Fibroblast of mammary gland (primary cell): Measurements from ENCODE around the gene VPS41.

ENCODE experiments used
- DNase-seq: peaks from one replicate; pipeline ENCODE4 v3.0.0-alpha.2; 2010; ENCODE audit warnings: low read depth
- H3K4me3 ChIP-seq: 2 replicates; pipeline ENCODE4 v1.5.1; 2011; ENCODE audit warnings: low read depth, mild to moderate bottlenecking, low read length, moderate library complexity; ENCODE audit not compliant: control insufficient read depth
- CTCF ChIP-seq: conservative IDR thresholded peaks from 2 replicates; pipeline ENCODE4 v1.5.1; 2011; ENCODE audit warnings: low read depth, low read length, inconsistent platforms; ENCODE audit not compliant: control insufficient read depth, insufficient read depth

VPS41 gene

GRCh38 chr7:38757931-38758330 lies 151.1 kb downstream of the VPS41 start:
- TF ChIP-seq CTCF = no peak
- DNase-seq = no peak
- H3K4me3 ChIP-seq = no peak overlapping the region

GRCh38 chr7:38756521-38756920 lies 152.5 kb downstream of the VPS41 start:
- H3K4me3 ChIP-seq = no peak overlapping the region
- peak; percentile 66 for DNase-seq
- no peak for TF ChIP-seq CTCF

- TF ChIP-seq CTCF = no peak
- H3K4me3 ChIP-seq = no peak overlapping the region
- DNase-seq = no peak
These were observed 155.6 kb downstream of the VPS41 start for GRCh38 chr7:38753347-38753746.

- no peak for TF ChIP-seq CTCF
- H3K4me3 ChIP-seq = no peak overlapping the region
- peak; percentile 29 for DNase-seq
These were observed 157.6 kb downstream of the VPS41 start for GRCh38 chr7:38751416-38751815.

GRCh38 chr7:38748056-38748610 lies 160.9 kb downstream of the VPS41 start:
- H3K4me3 ChIP-seq = peak overlapping the region; percentile 16
- peak; percentile 58 for TF ChIP-seq CTCF
- peak; percentile 64 for DNase-seq

DNA sequence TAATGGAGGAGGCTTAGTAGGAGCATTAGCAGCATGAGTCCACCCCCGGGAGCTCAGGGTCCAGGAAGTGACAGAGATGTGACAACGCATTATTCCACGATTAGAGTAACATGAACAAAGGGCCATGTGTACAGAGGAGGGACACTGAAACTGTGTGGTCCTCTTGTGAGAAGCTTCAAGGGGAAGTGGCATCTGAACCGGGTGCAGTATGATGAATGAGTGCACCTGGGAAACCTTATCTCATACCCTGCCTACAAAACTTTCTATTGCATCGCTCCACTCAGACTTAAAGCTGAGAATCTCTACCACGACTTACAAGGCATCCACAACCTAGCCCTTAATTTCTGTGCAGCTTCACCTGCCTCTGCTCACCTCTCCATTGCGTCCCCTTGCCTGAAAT lies 162.6 kb downstream of the VPS41 start:
- no peak for TF ChIP-seq CTCF
- no peak for DNase-seq
- no peak overlapping the region for H3K4me3 ChIP-seq

- H3K4me3 ChIP-seq = no peak overlapping the region
- no peak for TF ChIP-seq CTCF
- DNase-seq = peak; percentile 76
These were observed 164.2 kb downstream of the VPS41 start for GRCh38 chr7:38744746-38745145.
